SK-N-SH treated with all-trans-retinoic acid at 6 μM for 48 hours (cell line): ENCODE data around the gene INMT.

Experiments used
- ATAC-seq: fragments of 200-7000 bp; cut with Tn5 transposase; 3 replicates; pipeline ENCODE4 v1.9.1; 2020; ENCODE audit warnings: mild to moderate bottlenecking, moderate library complexity
- ARNTL ChIP-seq: fragments of 450-650 bp; formaldehyde crosslinking; IDR thresholded peaks from 2 replicates; pipeline ENCODE4 v1.5.0; 2020; ENCODE audit warnings: low read depth, mild to moderate bottlenecking, moderate library complexity, borderline replicate concordance
- BACH2 ChIP-seq: fragments of 250-450 bp; sonication (Bioruptor Pico); IDR thresholded peaks from 2 replicates; pipeline ENCODE4 v1.9.0; 2021; ENCODE audit warnings: mild to moderate bottlenecking, borderline replicate concordance
- ESRRG ChIP-seq: fragments of 250-450 bp; sonication (Bioruptor Pico); IDR thresholded peaks from 2 replicates; pipeline ENCODE4 v1.6.1; 2021; ENCODE audit warnings: mild to moderate bottlenecking
- GLIS3 ChIP-seq: fragments of 250-450 bp; sonication (Bioruptor Pico); IDR thresholded peaks from 2 replicates; pipeline ENCODE4 v1.5.0; 2020; ENCODE audit warnings: mild to moderate bottlenecking, moderate library complexity
- ISL1 ChIP-seq: fragments of 250-450 bp; sonication (Bioruptor Pico); IDR thresholded peaks from 2 replicates; pipeline ENCODE4 v2.1.2; 2022; ENCODE audit warnings: mild to moderate bottlenecking, moderate library complexity
- OSR1 ChIP-seq: fragments of 250-450 bp; sonication (Bioruptor Pico); IDR thresholded peaks from 2 replicates; pipeline ENCODE4 v1.8.0; 2022; ENCODE audit warnings: moderate library complexity, mild to moderate bottlenecking, inconsistent platforms
- PPARA ChIP-seq: fragments of 250-450 bp; sonication (Bioruptor Pico); IDR thresholded peaks from 2 replicates; pipeline ENCODE4 v1.5.0; 2020; ENCODE audit warnings: mild to moderate bottlenecking, borderline replicate concordance
- RARB ChIP-seq: fragments of 250-450 bp; sonication (Bioruptor Pico); IDR thresholded peaks from 2 replicates; pipeline ENCODE4 v1.8.0; 2021; ENCODE audit warnings: mild to moderate bottlenecking, moderate library complexity
- TCF4 ChIP-seq: fragments of 250-450 bp; sonication (Bioruptor Pico); IDR thresholded peaks from 2 replicates; pipeline ENCODE4 v1.8.0; 2021; ENCODE audit warnings: mild to moderate bottlenecking, moderate library complexity, borderline replicate concordance
- ZC3H10 ChIP-seq: fragments of 250-450 bp; sonication (Bioruptor Pico); IDR thresholded peaks from 2 replicates; pipeline ENCODE4 v1.5.1; 2021; ENCODE audit warnings: mild to moderate bottlenecking, moderate library complexity
- ZFP3 ChIP-seq: fragments of 250-450 bp; sonication (Bioruptor Pico); IDR thresholded peaks from 2 replicates; pipeline ENCODE4 v1.5.0; 2020; ENCODE audit warnings: mild to moderate bottlenecking, moderate library complexity
- ZNF565 ChIP-seq: fragments of 450-650 bp; formaldehyde crosslinking; conservative IDR thresholded peaks from 2 replicates; pipeline ENCODE4 v1.5.0; 2020; ENCODE audit warnings: low read depth, mild to moderate bottlenecking, moderate library complexity
- ZNF8 ChIP-seq: fragments of 450-650 bp; formaldehyde crosslinking; IDR thresholded peaks from 2 replicates; pipeline ENCODE4 v1.5.0; 2020; ENCODE audit warnings: mild to moderate bottlenecking, moderate library complexity
- TF ChIP-seq, protein P1 (sequence below): fragments of 250-450 bp; sonication (Bioruptor Pico); IDR thresholded peaks from 2 replicates; pipeline ENCODE4 v1.5.1; 2021; ENCODE audit warnings: mild to moderate bottlenecking, moderate library complexity
- TF ChIP-seq, protein P2 (sequence below): fragments of 250-450 bp; sonication (Bioruptor Pico); IDR thresholded peaks from 2 replicates; pipeline ENCODE4 v1.8.0; 2020; ENCODE audit warnings: mild to moderate bottlenecking, moderate library complexity, borderline replicate concordance
- TF ChIP-seq, protein P3 (sequence below): fragments of 250-450 bp; sonication (Bioruptor Pico); IDR thresholded peaks from 2 replicates; pipeline ENCODE4 v1.5.0; 2020; ENCODE audit warnings: mild to moderate bottlenecking, moderate library complexity
- TF ChIP-seq, protein P4 (sequence below): fragments of 250-450 bp; sonication (Bioruptor Pico); IDR thresholded peaks from 2 replicates; pipeline ENCODE4 v1.8.0; 2021; ENCODE audit warnings: low read depth, mild to moderate bottlenecking, moderate library complexity, borderline replicate concordance
- TF ChIP-seq, protein P5 (sequence below): fragments of 250-450 bp; sonication (Bioruptor Pico); IDR thresholded peaks from 2 replicates; pipeline ENCODE4 v1.5.1; 2020; ENCODE audit warnings: low read depth, mild to moderate bottlenecking, moderate library complexity

Gene INMT

DNA sequence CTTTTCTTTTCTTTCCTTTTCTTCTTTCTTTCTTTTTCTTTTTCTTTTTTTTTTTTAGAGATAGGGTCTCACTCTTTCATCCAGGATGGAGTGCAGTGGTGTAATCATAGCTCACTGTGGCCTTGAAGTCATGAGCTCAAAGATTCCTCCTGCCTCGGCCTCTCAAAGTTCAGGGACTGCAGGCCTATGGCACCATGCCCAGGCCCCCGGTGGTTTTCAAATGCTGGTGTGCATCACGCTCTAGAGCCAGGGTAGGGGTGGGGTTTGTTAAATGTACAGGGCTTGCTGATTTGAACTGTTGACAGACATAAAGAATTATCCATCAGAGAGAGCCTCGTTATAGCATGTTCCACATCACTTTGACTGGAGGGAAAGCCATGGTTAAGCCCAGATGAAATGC is 25.0 kb downstream of the INMT start:
- TF ChIP-seq, protein P1, sequence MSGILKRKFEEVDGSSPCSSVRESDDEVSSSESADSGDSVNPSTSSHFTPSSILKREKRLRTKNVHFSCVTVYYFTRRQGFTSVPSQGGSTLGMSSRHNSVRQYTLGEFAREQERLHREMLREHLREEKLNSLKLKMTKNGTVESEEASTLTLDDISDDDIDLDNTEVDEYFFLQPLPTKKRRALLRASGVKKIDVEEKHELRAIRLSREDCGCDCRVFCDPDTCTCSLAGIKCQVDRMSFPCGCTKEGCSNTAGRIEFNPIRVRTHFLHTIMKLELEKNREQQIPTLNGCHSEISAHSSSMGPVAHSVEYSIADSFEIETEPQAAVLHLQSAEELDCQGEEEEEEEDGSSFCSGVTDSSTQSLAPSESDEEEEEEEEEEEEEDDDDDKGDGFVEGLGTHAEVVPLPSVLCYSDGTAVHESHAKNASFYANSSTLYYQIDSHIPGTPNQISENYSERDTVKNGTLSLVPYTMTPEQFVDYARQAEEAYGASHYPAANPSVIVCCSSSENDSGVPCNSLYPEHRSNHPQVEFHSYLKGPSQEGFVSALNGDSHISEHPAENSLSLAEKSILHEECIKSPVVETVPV, result no peak
- no peak for TF ChIP-seq ESRRG (CRISPR knock-in tag)
- no peak for TF ChIP-seq GLIS3 (CRISPR knock-in tag)
- TF ChIP-seq, protein P2, sequence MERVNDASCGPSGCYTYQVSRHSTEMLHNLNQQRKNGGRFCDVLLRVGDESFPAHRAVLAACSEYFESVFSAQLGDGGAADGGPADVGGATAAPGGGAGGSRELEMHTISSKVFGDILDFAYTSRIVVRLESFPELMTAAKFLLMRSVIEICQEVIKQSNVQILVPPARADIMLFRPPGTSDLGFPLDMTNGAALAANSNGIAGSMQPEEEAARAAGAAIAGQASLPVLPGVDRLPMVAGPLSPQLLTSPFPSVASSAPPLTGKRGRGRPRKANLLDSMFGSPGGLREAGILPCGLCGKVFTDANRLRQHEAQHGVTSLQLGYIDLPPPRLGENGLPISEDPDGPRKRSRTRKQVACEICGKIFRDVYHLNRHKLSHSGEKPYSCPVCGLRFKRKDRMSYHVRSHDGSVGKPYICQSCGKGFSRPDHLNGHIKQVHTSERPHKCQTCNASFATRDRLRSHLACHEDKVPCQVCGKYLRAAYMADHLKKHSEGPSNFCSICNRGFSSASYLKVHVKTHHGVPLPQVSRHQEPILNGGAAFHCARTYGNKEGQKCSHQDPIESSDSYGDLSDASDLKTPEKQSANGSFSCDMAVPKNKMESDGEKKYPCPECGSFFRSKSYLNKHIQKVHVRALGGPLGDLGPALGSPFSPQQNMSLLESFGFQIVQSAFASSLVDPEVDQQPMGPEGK (CRISPR knock-in tag), result no peak
- TF ChIP-seq ZNF8, result no peak
- TF ChIP-seq OSR1 (CRISPR knock-in tag), result no peak
- ATAC-seq, result no peak

DNA sequence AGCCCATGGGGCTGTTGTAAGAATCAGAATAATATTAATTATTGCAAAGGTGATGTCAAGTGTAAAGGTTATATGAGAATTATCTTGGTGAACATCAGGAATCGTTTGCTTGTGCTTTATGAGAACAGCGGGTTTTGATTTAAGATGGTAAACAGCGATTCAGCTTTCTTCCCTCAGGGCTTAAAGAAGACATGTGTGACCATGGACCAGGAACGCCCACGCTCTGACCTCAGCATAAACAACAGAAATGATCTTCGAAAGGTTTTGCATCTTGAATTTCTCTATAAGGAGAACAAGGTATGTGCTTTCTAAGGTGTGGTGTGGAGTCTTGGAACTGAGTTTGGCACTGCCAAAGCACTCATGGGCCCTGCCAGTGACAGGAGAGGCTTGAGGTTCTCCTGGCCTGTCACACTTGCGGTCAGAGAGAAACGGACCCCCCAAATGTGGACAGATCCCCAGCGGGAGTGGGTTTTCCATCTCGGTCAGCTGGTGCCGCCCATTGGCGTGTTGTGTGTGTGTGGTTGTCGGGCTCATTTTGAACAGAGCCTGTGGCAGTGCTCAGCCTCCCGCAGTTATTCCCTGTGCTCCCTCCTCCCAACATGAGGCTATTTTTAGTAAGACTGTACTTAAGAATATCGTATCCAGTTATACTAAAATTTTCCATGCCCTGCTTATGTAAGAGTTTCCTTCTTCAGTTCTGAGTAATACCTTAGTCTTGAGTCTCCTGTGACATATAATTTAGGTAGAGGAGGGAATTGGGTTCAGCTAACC is 26.5 kb downstream of the INMT start:
- peak; percentile 48; the same call in 2 of the 3 replicates for ATAC-seq
- no peak for TF ChIP-seq ZNF8
- TF ChIP-seq PPARA (CRISPR knock-in tag), result no peak
- TF ChIP-seq BACH2, result no peak
- TF ChIP-seq, protein P3, sequence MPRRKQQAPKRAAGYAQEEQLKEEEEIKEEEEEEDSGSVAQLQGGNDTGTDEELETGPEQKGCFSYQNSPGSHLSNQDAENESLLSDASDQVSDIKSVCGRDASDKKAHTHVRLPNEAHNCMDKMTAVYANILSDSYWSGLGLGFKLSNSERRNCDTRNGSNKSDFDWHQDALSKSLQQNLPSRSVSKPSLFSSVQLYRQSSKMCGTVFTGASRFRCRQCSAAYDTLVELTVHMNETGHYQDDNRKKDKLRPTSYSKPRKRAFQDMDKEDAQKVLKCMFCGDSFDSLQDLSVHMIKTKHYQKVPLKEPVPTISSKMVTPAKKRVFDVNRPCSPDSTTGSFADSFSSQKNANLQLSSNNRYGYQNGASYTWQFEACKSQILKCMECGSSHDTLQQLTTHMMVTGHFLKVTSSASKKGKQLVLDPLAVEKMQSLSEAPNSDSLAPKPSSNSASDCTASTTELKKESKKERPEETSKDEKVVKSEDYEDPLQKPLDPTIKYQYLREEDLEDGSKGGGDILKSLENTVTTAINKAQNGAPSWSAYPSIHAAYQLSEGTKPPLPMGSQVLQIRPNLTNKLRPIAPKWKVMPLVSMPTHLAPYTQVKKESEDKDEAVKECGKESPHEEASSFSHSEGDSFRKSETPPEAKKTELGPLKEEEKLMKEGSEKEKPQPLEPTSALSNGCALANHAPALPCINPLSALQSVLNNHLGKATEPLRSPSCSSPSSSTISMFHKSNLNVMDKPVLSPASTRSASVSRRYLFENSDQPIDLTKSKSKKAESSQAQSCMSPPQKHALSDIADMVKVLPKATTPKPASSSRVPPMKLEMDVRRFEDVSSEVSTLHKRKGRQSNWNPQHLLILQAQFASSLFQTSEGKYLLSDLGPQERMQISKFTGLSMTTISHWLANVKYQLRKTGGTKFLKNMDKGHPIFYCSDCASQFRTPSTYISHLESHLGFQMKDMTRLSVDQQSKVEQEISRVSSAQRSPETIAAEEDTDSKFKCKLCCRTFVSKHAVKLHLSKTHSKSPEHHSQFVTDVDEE (CRISPR knock-in tag), result no peak
- TF ChIP-seq, protein P1, result no peak
- TF ChIP-seq ISL1 (CRISPR knock-in tag), result no peak
- TF ChIP-seq ARNTL, result no peak
- TF ChIP-seq, protein P4, sequence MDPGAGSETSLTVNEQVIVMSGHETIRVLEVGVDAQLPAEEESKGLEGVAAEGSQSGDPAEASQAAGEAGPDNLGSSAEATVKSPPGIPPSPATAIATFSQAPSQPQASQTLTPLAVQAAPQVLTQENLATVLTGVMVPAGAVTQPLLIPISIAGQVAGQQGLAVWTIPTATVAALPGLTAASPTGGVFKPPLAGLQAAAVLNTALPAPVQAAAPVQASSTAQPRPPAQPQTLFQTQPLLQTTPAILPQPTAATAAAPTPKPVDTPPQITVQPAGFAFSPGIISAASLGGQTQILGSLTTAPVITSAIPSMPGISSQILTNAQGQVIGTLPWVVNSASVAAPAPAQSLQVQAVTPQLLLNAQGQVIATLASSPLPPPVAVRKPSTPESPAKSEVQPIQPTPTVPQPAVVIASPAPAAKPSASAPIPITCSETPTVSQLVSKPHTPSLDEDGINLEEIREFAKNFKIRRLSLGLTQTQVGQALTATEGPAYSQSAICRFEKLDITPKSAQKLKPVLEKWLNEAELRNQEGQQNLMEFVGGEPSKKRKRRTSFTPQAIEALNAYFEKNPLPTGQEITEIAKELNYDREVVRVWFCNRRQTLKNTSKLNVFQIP, result no peak
- TF ChIP-seq, protein P5, sequence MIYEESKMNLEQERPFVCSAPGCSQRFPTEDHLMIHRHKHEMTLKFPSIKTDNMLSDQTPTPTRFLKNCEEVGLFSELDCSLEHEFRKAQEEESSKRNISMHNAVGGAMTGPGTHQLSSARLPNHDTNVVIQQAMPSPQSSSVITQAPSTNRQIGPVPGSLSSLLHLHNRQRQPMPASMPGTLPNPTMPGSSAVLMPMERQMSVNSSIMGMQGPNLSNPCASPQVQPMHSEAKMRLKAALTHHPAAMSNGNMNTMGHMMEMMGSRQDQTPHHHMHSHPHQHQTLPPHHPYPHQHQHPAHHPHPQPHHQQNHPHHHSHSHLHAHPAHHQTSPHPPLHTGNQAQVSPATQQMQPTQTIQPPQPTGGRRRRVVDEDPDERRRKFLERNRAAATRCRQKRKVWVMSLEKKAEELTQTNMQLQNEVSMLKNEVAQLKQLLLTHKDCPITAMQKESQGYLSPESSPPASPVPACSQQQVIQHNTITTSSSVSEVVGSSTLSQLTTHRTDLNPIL (CRISPR knock-in tag), result no peak
- TF ChIP-seq ZFP3 (CRISPR knock-in tag), result no peak
- TF ChIP-seq ZC3H10 (CRISPR knock-in tag), result no peak

DNA sequence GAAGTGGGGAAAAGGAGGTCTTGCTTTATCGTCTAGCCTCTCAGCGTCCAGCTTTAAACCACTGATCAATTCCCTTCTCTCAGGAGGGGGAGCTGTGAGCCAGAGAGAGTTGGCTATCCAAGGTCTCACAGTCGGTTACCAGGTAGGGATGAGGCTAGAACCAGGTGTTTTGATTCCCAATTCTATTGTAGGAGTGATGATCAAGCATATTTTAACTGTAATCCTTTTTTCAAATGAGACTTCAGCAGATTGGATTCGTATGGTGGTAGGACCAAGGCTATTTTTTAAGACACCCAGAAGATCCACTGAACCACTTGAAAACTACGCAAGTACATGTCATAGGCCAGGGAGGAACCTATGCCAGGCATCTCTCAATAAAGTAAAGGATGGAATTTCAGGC is 27.6 kb downstream of the INMT start:
- no peak for ATAC-seq
- no peak for TF ChIP-seq RARB (CRISPR knock-in tag)
- TF ChIP-seq, protein P2 (CRISPR knock-in tag), result no peak
- no peak for TF ChIP-seq GLIS3 (CRISPR knock-in tag)
- no peak for TF ChIP-seq ZFP3 (CRISPR knock-in tag)
- no peak for TF ChIP-seq ZNF8
- TF ChIP-seq, protein P1, result no peak
- TF ChIP-seq TCF4 (CRISPR knock-in tag), result no peak
- TF ChIP-seq, protein P5 (CRISPR knock-in tag), result no peak
- no peak for TF ChIP-seq ZNF565 (CRISPR knock-in tag)
- TF ChIP-seq ISL1 (CRISPR knock-in tag), result no peak
- no peak for TF ChIP-seq ARNTL
